LNCAP (cell line): ENCODE measurements around the gene ACP1.

ENCODE experiments used
- TF ChIP-seq, protein P1 (sequence below): fragments of 450-650 bp; IDR thresholded peaks from 2 replicates; pipeline ENCODE4 v1.5.1; 2017; ENCODE audit warnings: mild to moderate bottlenecking

Gene ACP1

DNA sequence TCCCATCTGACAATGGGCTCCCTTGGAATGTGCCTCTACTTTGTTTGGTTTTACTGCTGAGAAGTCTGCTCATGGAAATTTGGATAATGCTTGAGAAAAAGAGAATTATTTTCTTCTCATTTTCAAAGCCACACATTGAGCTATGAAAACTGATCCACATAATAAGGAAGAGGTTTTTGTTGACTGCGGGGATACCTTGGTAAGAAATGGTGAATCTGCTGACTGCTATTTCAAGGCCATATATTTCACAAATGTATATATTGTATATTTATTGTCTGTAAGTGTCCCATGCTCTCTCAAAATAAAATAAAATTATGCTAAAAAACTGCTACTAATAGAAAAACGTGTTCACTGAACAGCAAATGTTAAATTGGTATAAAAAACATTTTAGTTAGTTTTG is 16.0 kb upstream of the ACP1 start:
- TF ChIP-seq, protein P1, sequence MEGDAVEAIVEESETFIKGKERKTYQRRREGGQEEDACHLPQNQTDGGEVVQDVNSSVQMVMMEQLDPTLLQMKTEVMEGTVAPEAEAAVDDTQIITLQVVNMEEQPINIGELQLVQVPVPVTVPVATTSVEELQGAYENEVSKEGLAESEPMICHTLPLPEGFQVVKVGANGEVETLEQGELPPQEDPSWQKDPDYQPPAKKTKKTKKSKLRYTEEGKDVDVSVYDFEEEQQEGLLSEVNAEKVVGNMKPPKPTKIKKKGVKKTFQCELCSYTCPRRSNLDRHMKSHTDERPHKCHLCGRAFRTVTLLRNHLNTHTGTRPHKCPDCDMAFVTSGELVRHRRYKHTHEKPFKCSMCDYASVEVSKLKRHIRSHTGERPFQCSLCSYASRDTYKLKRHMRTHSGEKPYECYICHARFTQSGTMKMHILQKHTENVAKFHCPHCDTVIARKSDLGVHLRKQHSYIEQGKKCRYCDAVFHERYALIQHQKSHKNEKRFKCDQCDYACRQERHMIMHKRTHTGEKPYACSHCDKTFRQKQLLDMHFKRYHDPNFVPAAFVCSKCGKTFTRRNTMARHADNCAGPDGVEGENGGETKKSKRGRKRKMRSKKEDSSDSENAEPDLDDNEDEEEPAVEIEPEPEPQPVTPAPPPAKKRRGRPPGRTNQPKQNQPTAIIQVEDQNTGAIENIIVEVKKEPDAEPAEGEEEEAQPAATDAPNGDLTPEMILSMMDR = no peak

DNA sequence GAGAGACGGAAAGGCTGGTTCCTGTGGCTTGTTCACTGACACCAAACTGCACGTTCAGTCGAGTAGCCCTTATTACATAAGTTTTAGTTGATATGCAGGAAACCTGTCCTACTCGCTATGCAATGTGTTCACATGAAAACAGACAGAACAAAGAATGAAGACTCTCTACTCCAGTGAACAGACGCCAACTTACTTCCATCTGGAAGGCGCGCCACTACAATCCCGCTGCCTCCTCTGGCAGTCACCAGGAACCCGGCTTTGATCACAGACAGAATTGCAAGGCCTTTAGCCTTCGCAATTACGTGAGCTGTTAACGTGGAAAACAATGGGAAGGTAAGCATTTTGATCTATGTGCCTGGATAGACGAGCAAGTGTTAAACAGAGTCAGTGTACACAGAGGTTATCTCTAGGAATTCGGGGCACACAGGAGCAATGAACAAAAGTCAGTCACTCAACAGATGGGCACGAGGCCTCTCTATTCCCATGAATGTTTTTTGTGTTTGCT is 15.2 kb upstream of the ACP1 start:
- TF ChIP-seq, protein P1 = no peak

DNA sequence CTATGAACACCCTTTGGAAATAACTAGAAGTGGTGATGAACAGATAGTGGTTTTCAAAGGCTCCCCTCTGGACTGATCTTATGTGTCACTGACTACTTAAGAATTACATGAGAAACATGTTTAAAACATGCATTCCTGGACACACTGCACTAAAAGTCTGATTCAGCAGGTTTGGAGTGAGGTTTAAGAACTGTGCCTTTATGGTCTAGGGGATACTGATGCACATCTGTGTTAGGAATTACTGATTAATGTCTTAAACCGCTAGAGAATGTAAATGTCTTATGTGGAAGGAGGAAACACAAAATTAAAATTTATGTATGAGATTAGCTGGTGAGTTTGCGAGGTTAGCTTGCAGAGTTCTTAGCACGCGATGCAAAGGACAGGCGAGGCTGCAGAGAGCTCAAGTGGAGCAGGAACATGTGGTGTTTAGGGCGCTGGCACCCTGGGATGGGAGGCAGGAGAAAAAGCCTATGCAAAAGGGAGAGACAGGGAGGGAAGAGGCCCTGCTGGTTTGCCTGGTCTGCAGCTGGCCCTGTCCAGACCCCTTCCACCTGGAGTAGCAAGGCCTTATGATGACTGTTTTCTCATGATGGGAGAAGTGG is 12.6 kb upstream of the ACP1 start:
- TF ChIP-seq, protein P1 = no peak

DNA sequence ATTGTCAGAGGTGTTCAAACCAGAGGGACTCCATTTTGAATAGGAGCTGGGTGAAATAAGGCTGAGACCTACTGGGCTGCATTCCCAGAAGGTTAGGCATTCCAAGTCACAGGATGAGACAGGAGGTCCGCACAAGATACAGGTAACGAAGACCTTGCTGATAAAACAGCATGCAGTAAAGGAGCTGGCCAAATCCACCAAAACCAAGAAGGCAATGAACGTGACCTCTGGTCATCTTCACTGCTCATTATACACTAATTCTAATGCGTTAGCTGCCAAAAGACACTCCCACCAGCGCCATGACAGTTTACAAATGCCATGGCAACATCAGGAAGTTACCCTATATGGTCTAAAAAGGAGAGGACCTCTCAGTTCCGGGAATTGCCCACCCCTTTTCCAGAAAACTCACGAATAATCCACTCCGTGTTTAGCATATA is 11.5 kb upstream of the ACP1 start:
- TF ChIP-seq, protein P1 = no peak

DNA sequence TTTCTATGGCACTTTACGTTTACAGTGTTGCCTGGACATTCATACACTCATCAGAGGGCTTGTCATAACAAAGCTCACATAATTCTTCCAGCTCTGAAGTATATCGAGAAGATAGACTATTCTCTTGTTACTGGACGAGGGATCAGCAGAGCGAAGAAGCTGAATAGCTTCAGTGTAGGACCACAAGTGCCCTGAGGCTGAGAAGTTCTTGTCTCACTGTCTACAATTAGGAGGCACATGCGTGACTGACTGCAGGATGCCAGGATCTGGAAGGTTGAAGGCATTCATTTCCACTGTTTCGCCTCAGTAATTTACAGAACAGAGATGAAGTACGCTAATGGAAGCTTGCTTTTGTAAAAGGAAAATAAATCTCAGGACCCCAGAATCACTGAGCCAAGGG is 10.5 kb upstream of the ACP1 start:
- TF ChIP-seq, protein P1 = no peak

DNA sequence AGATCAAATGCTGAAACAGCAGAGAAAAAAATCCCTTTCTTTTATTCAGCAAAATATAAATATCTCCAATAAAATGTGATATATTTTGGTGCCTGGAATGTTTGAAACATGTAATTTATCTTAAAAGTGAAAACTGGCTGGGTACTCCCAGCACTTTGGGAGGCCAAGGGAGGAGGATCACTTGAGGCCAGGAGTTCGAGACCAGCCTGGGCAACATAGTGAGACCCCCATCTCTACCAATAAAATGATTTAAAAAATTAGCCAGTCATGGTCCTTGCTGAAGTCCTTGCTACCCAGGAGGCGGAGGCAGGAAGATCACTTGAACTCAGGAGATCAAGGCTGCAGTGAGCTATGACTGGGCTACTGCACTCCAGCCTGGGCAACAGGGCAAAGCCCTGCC is 9.6 kb upstream of the ACP1 start:
- TF ChIP-seq, protein P1 = no peak

DNA sequence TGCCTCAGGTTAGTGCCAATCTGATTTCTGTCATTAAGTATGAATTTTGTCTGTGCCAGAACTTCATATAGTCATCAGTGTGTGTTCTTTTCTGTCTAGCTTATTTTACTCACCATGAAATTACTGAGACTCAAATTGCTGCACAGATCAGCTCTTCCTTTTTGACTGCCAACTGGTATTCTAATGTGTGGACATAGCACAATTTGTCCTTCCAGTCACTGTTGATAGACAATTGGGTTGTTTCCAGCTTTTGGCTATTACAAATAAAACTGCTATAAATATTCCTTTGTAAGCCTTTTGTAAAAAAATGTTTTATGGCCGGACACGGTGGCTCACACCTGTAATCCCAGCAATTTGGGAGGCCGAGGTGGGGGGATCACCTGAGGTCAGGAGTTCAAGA is 8.7 kb upstream of the ACP1 start:
- TF ChIP-seq, protein P1 = no peak

DNA sequence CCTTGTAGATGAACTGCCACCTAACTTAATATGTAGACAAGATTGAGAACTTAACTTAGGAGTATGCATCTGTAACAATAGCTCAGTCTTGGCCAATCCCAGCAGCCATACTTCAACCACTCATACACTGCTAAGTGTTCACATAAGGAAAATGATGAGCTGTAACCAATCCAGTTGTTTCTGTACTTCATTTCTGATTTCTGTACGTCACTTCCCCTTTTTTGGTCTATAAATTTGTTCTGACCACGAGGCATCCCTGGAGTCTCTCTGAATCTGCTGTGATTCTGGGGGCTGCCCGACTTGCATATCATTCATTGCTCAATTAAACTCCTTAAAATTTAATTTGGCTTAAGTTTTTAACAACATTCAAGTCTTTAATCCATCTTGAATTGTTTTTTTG is 7.3 kb upstream of the ACP1 start:
- TF ChIP-seq, protein P1 = no peak
